GM19240 (cell line): ENCODE data around the gene ENOX1.

Experiments
- DNase-seq: peaks from one replicate; pipeline ENCODE4 v3.0.0; 2011; ENCODE audit warnings: low spot score; ENCODE audit not compliant: insufficient read length

Gene ENOX1

DNA sequence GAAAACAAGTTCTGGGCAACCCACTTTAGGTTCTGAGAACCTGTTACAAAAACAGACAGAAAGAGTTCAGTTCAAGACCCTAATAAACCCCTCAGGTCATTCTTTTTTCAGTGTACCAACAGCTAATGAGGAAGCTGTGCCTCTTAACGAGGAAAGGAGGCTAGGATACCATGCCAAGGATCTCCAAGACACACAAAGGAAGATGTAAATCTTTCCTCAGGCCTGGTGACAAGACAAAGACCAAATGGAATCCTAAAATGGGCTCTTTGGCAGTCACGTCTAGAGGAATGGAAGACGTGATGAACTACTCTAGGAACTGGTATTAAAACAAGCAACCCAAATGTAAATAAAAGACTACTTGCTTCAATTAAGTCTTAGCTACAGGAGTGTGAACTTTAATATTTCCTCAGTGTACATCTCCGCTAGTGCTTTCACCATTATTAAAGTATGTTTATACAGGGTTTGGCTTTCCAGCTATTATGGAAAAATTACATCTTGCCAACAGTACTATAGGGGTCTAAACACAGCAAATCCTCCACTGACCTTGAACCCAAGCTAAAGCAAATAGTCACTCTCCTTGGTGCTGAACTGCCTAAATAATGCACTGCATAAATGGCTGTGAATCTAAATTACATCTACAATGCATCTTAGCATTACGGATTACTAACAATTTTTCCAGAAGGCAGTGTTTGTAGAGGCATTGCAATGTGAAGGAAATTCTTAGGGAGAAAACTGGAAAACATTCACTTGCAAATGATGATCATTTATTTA, 42.3 kb downstream of the ENOX1 start:
- no peak for DNase-seq

DNA sequence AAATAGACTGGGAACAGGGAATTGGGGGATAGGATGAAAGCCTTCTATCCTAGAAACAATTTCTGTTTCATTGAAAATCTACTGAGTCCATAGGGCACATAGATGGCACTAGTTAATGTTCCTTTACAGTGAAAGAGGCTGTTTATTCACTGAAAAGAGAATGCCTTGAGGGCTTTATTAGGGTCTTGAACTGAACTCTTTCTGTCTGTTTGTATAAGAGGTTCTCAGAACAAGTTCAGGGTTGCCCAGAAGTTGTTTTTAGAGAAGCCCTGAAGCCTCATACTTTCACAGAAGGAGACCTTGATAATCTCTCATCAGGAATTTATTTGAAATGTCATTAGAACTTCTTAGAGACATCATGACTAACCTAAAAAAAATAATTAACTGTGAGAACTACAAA, 43.9 kb downstream of the ENOX1 start:
- no peak for DNase-seq

DNA sequence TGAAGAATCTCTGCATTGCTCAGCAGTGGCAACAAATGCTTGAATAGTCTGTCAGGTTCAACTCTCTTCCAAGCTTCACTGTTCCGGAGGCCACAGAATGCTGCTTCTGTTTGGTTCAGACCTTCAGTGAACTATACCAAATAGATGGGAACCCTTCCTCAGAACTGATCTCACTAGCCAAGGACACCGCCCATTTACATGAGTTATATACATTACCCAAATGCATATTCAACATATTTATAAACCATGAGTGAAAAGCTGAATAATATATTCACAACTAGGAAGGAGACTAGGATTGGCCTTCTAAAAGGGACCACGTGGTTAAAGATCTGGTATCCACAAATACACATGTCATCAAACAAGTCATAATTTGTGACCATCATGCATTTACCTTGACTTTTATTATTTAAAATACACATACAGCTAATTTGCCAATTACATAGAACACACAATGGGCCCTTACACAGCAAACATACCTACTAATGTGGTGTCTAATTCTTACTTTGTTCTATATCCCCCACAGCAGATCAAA, 49.3 kb downstream of the ENOX1 start:
- no peak for DNase-seq

DNA sequence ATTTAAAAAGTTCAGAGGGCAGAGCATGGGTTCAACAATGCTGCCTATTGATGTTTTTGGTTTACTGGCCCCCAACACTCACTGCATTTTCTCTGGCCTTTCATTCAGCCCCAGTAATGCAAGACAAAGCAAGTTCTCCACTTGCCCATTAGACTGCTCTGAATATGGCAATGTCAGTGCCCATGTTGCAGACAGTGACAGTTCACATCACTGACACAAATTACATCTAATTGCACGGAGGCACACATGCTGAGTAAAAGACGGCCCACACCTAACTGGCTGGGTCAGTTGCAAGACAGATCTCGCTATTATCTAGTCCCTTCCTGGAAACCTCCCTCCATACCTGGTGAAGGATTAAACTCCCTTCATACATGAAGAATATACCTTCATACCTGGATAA, 54.0 kb downstream of the ENOX1 start:
- DNase-seq = no peak

DNA sequence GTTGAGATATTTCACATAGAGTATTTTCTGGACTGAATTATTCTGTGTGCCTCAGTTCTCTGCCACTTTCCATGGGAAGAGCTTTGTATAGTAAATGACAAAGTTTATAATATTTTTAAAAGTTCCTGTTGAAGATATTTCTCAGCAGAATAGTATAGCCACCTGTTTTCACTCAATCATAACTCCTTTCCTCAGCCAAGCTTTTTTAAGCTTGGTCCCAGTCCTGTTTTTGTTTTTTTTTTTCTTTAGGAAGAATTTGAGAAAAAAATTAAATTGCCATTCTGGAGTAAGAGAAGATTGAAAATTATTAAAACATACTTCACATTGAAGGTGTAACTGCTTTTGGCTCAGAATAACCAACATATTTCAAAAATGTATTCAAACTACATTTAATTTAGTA, 55.5 kb downstream of the ENOX1 start:
- DNase-seq = no peak

DNA sequence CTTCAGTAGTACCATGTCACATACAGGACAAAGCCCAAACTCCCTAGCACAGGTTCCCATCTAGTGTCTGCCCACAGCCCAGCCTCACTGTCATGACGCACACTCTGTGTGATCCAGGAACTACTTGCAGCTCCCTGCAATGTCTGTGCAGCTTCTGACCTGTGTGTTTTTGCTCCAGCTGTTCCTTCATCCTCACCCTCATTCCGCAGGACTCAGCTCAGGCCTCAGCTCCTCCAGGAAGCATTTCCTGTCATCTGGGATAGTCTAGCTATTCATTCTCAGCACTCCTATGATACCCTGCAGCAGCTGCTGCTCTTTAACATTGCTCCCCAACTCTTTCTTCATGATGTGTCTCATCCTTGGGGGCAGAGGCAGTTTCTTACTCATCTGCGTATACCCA, 56.1 kb downstream of the ENOX1 start:
- DNase-seq = no peak

DNA sequence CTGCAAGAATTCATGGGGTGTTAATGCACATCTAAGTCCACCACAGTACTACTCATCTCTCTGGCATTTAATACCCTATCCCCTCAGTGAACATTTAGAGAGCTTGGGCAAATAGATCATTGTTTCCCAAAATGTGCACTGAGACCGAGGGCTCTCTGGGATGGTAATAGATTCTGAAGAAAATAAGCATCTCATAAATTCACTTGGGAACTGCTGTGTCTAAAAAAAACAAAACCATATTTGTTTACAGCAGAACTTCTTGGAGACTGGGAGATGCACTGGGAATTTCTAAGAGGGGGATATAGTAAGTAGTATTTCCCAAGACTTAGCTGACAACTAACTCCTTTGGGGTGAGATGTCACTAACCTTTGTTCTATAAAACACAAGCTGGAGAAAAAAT, 58.4 kb downstream of the ENOX1 start:
- DNase-seq = no peak

DNA sequence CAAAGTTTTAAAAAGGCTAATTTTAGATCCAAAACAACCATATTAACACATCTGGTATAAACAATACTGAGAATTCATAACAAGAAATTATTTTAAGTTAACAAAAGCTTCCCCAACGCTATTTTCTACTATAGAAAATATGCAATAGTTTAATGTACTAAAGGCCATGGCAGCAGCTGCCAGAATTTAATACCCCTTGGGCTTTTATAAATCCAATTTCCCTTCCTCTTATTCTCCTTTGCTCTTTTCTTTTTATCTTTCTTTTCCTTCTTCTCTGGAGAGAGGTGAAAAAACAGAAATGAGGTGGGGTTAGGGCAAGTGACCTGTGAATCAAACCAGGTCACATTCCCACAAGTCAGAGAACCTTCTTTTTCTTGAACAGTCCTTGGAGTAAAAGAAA, 58.9 kb downstream of the ENOX1 start:
- DNase-seq = no peak

DNA sequence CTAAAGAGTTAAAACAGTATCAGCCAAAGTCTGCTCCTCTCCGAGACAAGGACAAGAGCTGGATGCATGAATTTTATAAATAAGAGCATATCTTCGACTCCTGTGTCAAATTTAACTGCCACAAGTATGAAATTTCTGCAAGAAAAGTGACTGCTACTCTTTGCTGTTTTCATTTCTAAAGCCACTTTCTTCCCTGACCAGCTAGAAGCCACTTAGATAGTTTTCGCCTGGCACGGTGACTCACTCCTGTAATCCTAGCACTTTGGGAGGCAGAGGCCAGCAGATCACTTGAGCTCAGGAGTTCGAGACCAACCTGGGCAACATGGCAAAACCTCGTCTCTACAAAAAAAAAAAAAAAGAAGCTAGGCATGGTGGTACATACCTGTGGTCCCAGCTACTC, 61.3 kb downstream of the ENOX1 start:
- no peak for DNase-seq

DNA sequence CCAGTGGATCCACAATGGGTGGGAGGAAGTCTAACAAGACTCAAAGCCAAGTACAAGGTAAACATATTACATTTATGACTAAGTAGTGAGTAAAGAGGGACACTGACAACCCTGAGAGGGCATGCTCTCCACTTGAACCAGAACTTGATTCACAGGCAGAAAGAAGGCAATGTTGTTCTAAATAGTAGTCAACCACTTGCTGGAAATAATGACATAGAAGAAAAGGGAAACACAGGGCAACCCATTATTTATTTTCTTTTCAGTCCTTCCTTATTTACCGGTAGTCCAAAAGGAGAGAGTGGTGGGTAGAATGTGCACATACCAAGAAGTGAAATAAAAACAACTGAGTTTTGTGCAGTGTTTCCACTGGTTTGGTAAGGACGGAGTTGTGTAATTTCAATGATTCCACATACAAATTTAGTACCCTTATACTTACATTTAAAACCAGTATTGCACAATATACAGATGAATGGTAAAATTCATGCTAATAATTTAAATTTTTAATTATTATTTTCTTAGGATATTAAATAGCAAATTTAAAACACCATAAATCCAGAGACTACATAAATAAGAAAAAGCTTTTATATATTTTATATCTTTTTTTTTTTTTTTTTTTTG, 65.9 kb downstream of the ENOX1 start:
- DNase-seq = no peak

DNA sequence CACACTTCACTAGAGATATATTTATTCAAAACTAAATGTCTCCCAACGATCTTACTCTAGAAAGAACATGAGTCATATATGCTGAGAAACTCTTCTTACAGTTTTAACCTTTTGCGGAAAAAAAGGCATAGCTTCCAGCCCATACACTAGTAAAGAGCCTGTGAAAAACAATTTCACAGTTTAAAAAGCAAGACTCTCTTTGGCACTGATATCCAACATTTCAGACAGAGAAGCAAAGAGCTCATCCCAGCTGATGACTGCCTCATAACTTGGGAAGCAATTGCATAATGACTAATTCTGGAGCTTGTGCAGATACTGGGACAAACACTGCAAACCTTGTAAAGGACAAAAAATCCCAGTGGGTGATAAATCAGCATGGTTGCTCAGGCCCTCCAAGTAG, 88.0 kb downstream of the ENOX1 start:
- DNase-seq = no peak

DNA sequence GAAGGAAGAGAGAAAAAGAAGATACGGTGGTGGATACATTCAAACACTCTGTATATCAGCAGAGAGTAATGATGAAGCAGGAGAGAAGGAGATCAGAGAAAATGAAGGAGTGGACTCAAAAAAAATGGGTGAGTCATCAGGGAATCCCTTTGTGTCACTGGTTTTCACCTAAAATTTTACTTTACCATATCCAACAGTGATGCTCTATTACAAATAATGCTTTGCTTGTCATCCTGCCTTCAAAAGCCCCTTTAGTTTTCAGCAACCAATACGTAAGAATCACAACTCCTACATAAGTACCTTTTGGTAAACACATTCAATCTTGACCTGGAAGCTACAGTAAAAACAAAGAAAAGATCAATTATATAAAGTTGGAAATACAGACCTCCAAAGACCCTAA, 88.8 kb downstream of the ENOX1 start:
- DNase-seq = no peak

DNA sequence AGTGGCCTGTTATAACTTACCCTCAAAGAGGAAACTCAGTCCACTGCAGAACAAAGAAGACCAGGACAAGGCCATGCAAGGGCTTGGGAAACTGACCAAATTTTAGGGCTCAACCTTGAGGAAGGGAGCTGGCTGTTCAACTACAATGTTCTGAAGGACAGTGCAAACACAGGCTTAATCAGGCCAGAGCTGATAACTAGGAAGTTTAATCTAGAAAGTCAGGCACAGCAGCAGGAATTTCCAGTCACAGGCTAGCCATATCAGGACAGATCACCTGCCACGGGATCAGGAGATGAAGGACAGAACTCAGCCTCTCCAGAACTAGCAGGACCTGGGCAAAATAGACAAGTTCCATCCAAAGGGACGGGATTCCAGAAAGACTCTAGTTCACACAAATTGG, 89.4 kb downstream of the ENOX1 start:
- DNase-seq = no peak

DNA sequence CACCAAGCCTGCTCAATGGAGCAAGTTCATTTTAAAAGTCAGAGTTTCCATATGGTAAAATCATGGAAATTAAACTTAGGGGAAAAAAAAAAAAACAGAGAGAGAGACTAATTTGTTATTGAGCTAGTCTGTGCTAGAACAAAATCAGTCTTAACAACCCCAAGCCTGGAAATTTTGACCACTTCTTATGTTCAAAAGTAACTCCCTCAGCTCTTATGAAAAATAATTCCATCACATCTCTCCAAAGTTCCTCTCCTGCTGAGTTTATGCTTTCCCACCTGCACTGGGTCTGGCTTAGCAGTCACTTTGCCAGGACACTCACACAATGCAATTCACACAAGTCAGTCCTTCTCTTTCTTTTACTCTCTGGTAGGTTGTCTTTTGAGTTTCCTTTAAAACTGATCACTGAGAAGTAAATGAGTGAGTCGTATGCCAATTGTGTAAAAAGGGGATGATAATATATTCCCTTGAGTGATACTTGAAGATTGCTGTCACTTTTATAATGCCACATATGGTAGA, 92.6 kb downstream of the ENOX1 start:
- no peak for DNase-seq

DNA sequence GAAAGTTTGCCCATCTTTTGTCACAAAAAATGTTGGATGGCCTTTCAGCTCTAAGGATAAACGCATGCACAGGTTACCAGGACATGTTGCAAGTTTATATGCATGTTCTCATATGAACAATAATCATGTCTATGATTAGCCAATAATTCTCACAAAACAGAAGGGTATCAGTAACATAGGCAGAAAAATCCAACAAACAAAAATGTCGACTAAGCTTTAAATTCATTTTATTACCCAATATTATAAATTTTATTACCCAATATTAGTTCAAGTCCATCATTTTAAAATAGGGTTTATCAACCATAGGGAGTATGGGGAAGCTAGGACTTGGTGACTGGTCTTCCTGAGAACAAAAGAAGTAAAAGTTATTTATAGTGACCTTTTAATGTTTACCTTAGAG, 93.1 kb downstream of the ENOX1 start:
- DNase-seq = no peak

DNA sequence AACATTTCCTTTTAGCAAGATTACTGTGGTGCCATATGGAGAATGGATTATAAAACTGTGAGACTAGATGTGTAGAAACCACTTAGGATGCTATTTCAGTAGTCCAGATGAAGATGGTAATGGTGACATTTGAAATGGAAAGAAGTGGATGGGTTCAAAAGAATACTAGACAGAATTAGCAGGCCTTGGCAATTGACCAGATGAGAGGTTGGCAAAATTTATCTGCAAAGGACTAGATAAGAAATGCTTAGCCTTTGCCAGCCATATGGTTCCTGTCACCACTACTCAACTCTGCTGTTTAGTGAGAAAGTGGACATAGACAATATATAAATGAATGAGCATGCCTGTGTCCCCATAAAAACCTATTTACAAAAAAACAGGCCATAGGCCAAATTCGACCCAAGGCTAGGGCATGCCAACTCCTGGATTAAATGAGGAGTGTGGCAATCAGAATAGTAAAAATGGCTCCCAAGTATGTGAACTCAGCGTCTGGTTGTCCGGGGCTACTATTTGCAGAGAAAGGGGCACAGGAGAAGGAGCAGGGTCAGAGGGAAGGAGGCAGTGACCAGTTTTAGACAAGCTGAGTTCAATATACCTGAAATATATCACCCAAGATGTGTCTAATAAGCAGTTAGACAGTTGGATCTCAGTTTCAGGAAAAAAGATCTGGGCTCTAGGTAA, 98.4 kb downstream of the ENOX1 start:
- no peak for DNase-seq

DNA sequence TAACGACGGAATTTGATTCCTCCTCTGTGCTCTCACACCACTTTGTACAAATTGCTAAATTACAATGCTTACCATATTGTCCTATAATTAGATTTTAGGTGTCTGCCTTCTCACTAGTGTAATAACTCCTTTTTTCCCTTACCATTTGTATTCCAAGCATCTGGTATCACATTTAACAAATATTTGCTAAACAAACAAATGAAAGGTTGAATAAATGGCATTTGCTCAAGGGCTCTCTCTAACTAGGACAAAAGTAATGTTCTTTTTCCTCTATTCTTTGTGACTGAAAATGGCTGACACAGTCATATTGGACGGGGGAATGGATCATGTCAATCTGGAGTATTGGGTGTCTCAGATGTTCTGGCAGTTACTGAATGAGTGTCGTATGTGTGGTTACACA, 99.7 kb downstream of the ENOX1 start:
- no peak for DNase-seq

DNA sequence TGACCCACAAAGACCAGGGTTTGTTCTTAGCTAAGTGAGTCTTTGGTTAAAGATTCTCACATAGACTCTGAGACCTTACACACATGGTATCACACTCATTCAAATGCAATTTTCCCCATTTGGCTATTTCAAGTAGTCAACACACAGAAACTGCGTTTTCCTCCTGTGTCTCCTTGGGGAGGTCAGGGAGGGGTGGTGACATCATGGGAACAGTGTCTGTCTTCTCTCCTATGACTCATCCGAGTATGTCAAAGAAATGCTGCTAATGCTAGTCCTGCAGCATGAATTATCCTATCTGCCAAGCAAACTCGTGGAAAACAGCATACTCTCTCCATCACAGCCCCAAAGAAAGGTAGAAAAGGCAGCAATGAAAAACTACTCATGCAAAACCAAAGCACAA, 100.2 kb downstream of the ENOX1 start:
- no peak for DNase-seq

DNA sequence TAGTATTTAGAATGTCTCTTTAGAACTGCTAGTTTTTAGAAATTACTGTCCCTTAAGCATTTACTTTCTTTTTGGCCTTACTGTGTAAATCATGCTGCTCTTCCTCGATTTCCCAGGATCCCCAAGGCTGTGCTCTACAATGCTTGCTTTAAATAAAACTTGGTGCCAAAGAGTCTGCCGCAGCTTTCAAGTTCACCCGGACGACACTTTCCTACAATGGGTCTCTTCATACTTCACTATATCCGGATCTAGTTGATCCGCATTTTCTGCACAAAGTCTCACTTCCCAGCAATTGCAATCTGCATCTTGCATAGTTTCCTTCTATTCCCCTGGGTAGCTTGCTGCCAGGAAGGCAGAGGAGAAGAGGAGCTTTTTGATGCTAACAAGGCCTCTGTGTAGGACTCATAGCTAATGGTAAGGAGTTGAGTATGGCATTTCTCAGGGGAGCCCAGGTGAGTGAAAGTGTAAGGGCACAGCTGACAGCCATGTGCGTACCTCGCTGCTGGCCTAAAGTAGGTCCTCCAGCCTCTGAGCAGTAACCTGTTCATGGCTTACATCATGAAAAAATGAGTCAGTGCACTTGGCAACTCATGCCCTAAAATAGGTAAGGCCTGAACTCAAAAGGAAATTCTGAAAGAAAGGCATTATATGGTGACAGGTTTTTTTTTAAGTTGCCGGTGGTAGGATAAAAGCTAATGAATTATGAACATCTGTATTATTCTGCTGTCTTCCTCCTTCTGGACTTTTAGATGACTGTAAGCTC, 101.6 kb downstream of the ENOX1 start:
- no peak for DNase-seq

DNA sequence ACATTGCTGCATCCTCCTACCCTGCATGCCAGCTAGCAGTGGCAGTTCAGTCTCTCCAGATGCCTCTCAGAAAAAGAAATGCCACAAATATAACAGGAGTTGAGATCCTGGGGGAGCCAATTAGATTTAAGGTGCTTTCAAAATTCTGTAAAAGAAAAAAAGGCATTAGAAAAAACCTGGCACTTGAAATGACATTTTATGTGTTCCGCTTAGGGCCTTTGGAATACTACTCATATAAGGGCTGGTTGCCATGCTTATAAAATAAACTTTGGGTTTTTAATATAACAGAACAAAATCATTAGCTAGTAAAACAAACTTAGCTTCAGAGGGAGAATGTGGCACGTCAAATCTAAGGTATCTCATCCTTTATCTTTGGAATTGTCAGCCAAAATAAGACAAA, 104.1 kb downstream of the ENOX1 start:
- DNase-seq = no peak

DNA sequence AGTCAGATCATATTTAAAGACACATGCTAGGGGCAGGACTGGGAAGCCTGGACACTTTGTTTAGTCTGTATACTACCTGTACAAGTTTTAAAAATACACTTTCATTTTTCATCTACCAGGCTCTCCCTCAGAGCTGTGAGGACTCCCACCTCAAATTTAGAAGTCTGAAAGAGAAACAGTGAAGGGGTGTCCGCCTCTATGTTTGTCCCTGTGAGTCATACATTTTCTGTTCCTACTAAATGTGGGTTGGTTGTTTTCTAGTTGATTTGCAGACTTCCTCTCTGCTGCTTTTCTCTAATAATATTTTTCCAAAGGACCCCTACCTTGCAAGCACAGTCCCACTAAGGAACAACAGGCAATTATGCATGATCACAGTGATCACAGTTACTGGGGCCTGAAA, 110.5 kb downstream of the ENOX1 start:
- peak; percentile 35 for DNase-seq

DNA sequence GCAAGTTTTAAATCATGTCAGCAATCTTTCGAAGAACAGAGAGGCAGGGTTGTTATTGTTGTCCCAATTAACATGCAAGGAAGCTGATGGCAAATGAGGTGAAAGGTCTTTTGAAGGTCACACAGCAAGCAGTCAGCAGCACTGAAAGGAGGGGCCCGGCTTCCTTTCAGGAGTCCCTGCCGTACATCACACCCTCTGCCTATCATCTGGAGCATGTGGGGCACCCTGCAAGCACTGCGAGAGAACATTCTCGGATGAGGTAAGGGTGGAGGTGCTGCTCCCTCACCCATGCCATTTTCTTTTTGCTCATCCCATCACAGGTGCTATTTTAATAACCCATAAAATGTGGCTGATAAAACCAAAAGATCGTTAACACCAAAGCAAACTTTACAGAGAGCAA, 111.2 kb downstream of the ENOX1 start:
- no peak for DNase-seq
